IMR-90 (cell line): ENCODE measurements around the gene MINK1. TPM values are rescaled to one million over a fixed set of nuclear protein-coding genes. Genes with fewer than 3 reads are reported as not detected.

Experiments used
- ATAC-seq: fragments of 200-7000 bp; cut with Tn5 transposase; 2 replicates; pipeline ENCODE4 v1.9.1; 2020; ENCODE audit warnings: low read depth, mild to moderate bottlenecking, moderate library complexity
- BruUV-seq: library from RNA; stranded (reverse); fragments of 400-500 nt; replicated peaks from 2 replicates; lab custom pipeline; 2021; lab: Mats Ljungman, UMichigan
- CTCF ChIA-PET: fragments of 300-600 bp; formaldehyde crosslinking; extraction: SDS; loops from one replicate; lab custom pipeline; 2021; ENCODE audit warnings: antibody characterized with exemption; lab: Yijun Ruan, JAX
- POLR2A ChIA-PET: fragments of 300-600 bp; sonication (Branson Sonifier 250); formaldehyde crosslinking; loops from one replicate; lab custom pipeline; 2022; ENCODE audit warnings: antibody characterized with exemption; ENCODE audit not compliant: unreplicated experiment; lab: Charles Lee
- DNase-seq: peaks from one replicate; pipeline ENCODE4 v3.0.0; 2013
- H2AFZ ChIP-seq: replicated peaks from 2 replicates; pipeline ENCODE3; 2013; ENCODE audit warnings: low read length, mild to moderate bottlenecking; ENCODE audit not compliant: poor library complexity
- H2AK5ac ChIP-seq: 2 replicates; pipeline ENCODE4 v1.6.1; 2013; ENCODE audit warnings: low read depth, low read length, inconsistent platforms
- H2AK9ac ChIP-seq: replicated peaks from 2 replicates; pipeline ENCODE3; 2013; ENCODE audit warnings: mild to moderate bottlenecking, low read depth, low read length, moderate library complexity; ENCODE audit not compliant: poor library complexity
- H2BK120ac ChIP-seq: 2 replicates; pipeline ENCODE4 v1.6.1; 2013; ENCODE audit warnings: low read depth, low read length, inconsistent platforms
- H2BK15ac ChIP-seq: 3 replicates; pipeline ENCODE4 v1.6.1; 2013; ENCODE audit warnings: low read depth, low read length, inconsistent platforms
- H2BK20ac ChIP-seq: 2 replicates; pipeline ENCODE4 v1.6.1; 2013; ENCODE audit warnings: low read depth, mild to moderate bottlenecking, inconsistent platforms, low read length, moderate library complexity
- H2BK5ac ChIP-seq: 2 replicates; pipeline ENCODE4 v1.6.1; 2013; ENCODE audit warnings: mild to moderate bottlenecking, low read depth, low read length, inconsistent platforms; ENCODE audit not compliant: poor library complexity, severe bottlenecking
- H3K14ac ChIP-seq: replicated peaks from 2 replicates; pipeline ENCODE4 v1.6.1; 2013; ENCODE audit warnings: low read depth, low read length, inconsistent platforms
- H3K18ac ChIP-seq: 2 replicates; pipeline ENCODE4 v1.6.1; 2013; ENCODE audit warnings: low read depth, low read length, control low read depth
- H3K23ac ChIP-seq: 2 replicates; pipeline ENCODE4 v1.6.1; 2013; ENCODE audit warnings: low read depth, low read length, inconsistent platforms
- H3K27ac ChIP-seq: 2 replicates; pipeline ENCODE4 v1.5.1; 2013; ENCODE audit warnings: mild to moderate bottlenecking, control low read depth, low read length; ENCODE audit not compliant: insufficient read depth
- H3K27me3 ChIP-seq: 2 replicates; pipeline ENCODE4 v1.6.1; 2013; ENCODE audit warnings: low read length; ENCODE audit not compliant: control insufficient read depth, insufficient read depth
- H3K36me3 ChIP-seq: 2 replicates; pipeline ENCODE4 v1.6.1; 2013; ENCODE audit warnings: low read length, mixed read lengths; ENCODE audit not compliant: control insufficient read depth, insufficient read depth
- H3K4ac ChIP-seq: 2 replicates; pipeline ENCODE4 v1.6.1; 2013; ENCODE audit warnings: low read depth, low read length, inconsistent platforms
- H3K4me1 ChIP-seq: 2 replicates; pipeline ENCODE4 v1.6.1; 2013; ENCODE audit warnings: low read length, mixed read lengths; ENCODE audit not compliant: control insufficient read depth, insufficient read depth
- H3K4me2 ChIP-seq: 2 replicates; pipeline ENCODE4 v1.6.1; 2013; ENCODE audit warnings: low read depth, mild to moderate bottlenecking, control low read depth, low read length, moderate library complexity
- H3K4me3 ChIP-seq: 2 replicates; pipeline ENCODE4 v1.5.1; 2013; ENCODE audit warnings: low read depth, mild to moderate bottlenecking, control low read depth, low read length, moderate library complexity; ENCODE audit not compliant: insufficient read depth
- H3K56ac ChIP-seq: 2 replicates; pipeline ENCODE4 v1.6.1; 2013; ENCODE audit warnings: low read length, inconsistent platforms; ENCODE audit not compliant: insufficient read depth; ENCODE audit errors: extremely low read depth
- H3K79me1 ChIP-seq, 2 experiments: 2 replicates each; pipeline ENCODE4 v1.6.1; 2013; ENCODE audit warnings: low read length in 2 of 2, inconsistent platforms in 1 of 2, low read depth in 1 of 2
- H3K9ac ChIP-seq: 2 replicates; pipeline ENCODE4 v1.6.1; 2013; ENCODE audit warnings: low read depth, low read length, control low read depth
- H3K9me1 ChIP-seq: 2 replicates; pipeline ENCODE4 v1.6.1; 2013; ENCODE audit warnings: low read length, inconsistent platforms; ENCODE audit not compliant: insufficient read depth
- H3K9me3 ChIP-seq: 2 replicates; pipeline ENCODE4 v1.6.1; 2013; ENCODE audit warnings: low read length; ENCODE audit not compliant: control insufficient read depth, insufficient read depth
- H4K20me1 ChIP-seq: 2 replicates; pipeline ENCODE4 v1.6.1; 2013; ENCODE audit warnings: low read length, inconsistent platforms; ENCODE audit not compliant: insufficient read depth
- H4K5ac ChIP-seq: 2 replicates; pipeline ENCODE4 v1.6.1; 2013; ENCODE audit warnings: mild to moderate bottlenecking, low read depth, low read length, control low read depth
- H4K8ac ChIP-seq, 2 experiments: 2 replicates each; pipeline ENCODE4 v1.6.1; 2013; ENCODE audit warnings: low read depth in 2 of 2, low read length in 2 of 2, control low read depth in 1 of 2, inconsistent platforms in 1 of 2
- H4K91ac ChIP-seq: 2 replicates; pipeline ENCODE4 v1.6.1; 2013; ENCODE audit warnings: low read depth, low read length, inconsistent platforms; ENCODE audit not compliant: insufficient read depth
- CTCF ChIP-seq: conservative IDR thresholded peaks from 2 replicates; pipeline ENCODE4 v1.5.1; 2012; ENCODE audit warnings: mild to moderate bottlenecking, low read depth, low read length, improper control_type of control experiment
- SMC3 ChIP-seq: fragments of 150-350 bp; IDR thresholded peaks from 2 replicates; pipeline ENCODE4 v1.6.1; 2016; ENCODE audit warnings: low read depth, mild to moderate bottlenecking, antibody characterized with exemption, low read length, moderate library complexity
- WGBS, 2 experiments: methylation state at CpG; one replicate each; pipeline versions ENCODE4 v1.1.5 to v1.1.7; 2013; ENCODE audit warnings: missing lambda C conversion rate in 2 of 2; ENCODE audit not compliant: insufficient read length in 1 of 2; ENCODE audit errors: extremely low coverage in 2 of 2; 5-methylcytosine and 5-hydroxymethylcytosine counted together
- dilution Hi-C: fragments of 300-500 bp; cut with HindIII; formaldehyde crosslinking; loops from one replicate; pipeline ENCODE4 v1.14.3; 2018; ENCODE audit warnings: low sequenced_read_pairs; ENCODE audit not compliant: unreplicated experiment
- in situ Hi-C: fragments of 300-500 bp; cut with MboI; formaldehyde crosslinking; loops from 3 replicates; pipeline ENCODE4 v1.14.3; 2019; ENCODE audit warnings: low sequenced_read_pairs, inconsistent platforms, mixed read lengths
- intact Hi-C: fragments of 100-400 bp; cut with micrococcal nuclease; formaldehyde crosslinking; loops from 2 replicates; pipeline ENCODE4 v1.10.0; 2022
- polyA plus RNA-seq, 3 experiments: library from polyadenylated mRNA; depleted of rRNA; stranded (reverse); fragments of >200 nt; gene quantifications; 2 replicates each; pipeline ENCODE4 v1.2.3, GENCODE V29; 2012; ENCODE audit warnings: low replicate concordance in 1 of 3
- total RNA-seq: library from RNA; depleted of rRNA; stranded (reverse); fragments of >200 nt; gene quantifications from 2 replicates; pipeline ENCODE4 v1.2.3, GENCODE V29; 2012
- TF ChIP-seq, protein P1 (sequence below): fragments of 150-350 bp; IDR thresholded peaks from 2 replicates; pipeline ENCODE4 v1.6.1; 2017; ENCODE audit warnings: mild to moderate bottlenecking, antibody characterized with exemption, low read length, low read depth

Gene MINK1
- total and polyA plus RNA-seq, 2 of the 4 experiments (the other 2 are of a cell fraction), result 12.2 to 40.9 TPM

DNA sequence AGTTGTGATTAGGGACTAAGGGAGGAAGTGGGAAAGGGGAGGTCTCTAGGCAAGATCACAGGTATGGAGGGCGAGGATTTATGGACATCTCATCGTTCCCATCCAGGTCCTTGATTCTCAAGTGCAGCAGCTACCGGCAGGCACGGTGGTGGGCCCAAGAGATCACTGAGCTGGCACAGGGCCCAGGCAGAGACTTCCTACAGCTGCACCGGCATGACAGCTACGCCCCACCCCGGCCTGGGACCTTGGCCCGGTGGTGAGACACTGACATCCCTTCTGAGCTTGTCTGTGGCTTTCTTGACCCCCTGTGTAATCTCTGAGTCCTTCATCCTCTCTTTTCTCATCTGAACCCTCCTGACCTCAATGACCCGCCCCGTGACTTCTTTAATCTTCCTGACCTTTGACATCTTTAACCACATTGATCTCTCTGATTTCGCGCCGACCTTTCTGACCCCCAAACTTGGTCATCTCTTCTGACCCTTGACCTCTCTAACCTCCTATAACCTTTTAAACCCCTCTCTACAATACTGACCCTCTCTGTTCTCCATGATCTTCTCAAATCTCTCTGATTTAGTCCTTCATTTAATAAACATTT is 22.3 kb upstream of the MINK1 start:
- Histone ChIP-seq H3K9me1 (0 out of 2 replicates have a peak, but pooled peaks cover 4% of the 10 kb centered on the region), H3K23ac (no peak overlapping the region), H4K91ac (no peak overlapping the region), H2AK9ac (no peak overlapping the region), H2BK5ac (no peak overlapping the region), H3K27me3 (no peaks in the 10 kb centered on the region), H4K5ac (no peak overlapping the region), H2AFZ (no peak overlapping the region), H4K20me1 (peaks cover 11% of the 10 kb centered on the region), H3K56ac (no peak overlapping the region), H3K36me3 (peaks cover 35% of the 10 kb centered on the region), H3K4ac (no peak overlapping the region), H3K27ac (no peak overlapping the region), H2BK120ac (no peak overlapping the region), H3K18ac (no peak overlapping the region), H2AK5ac (no peak overlapping the region), H3K9me3 (no peaks in the 10 kb centered on the region), H3K4me3 (no peak overlapping the region), H2BK20ac (no peak overlapping the region), H3K14ac (no peak overlapping the region), H3K4me2 (no peak overlapping the region), H2BK15ac (no peak overlapping the region), H3K79me1 (peaks cover 0 to 25% of the 10 kb centered on the region in 2 experiments; a peak in 3 of 4 replicates), H4K8ac (no peak overlapping the region), H3K9ac (no peak overlapping the region), H3K4me1 (peaks cover 4% of the 10 kb centered on the region; the same call in 1 of the 2 replicates)
- ChIA-PET POLR2A (interaction anchor here (0.6 kb wide), 1 partner anchor 110 kb away, joined by 6 read pairs; no protein-coding TSS in a partner anchor), CTCF (no interaction called here)
- dilution Hi-C loops, result no loop called here
- intact Hi-C loops, result no loop called here
- no peak for TF ChIP-seq SMC3
- TF ChIP-seq CTCF, result no peak
- TF ChIP-seq, protein P1, sequence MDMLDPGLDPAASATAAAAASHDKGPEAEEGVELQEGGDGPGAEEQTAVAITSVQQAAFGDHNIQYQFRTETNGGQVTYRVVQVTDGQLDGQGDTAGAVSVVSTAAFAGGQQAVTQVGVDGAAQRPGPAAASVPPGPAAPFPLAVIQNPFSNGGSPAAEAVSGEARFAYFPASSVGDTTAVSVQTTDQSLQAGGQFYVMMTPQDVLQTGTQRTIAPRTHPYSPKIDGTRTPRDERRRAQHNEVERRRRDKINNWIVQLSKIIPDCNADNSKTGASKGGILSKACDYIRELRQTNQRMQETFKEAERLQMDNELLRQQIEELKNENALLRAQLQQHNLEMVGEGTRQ, result no peak
- no TSS peak for BruUV-seq
- WGBS, 2 experiments, result 82% methylated on average over 12 of the region's 13 CpGs; no CpG with 5 or more reads in 1 of the 2 experiments
- DNase-seq, result no peak
- no peak for ATAC-seq
- in situ Hi-C loops, result no loop called here
